HEK293 (cell line): ENCODE results near the gene KIF22.

ENCODE experiments used
- CTCF ChIA-PET: fragments of 350-600 bp; formaldehyde crosslinking; extraction: SDS; loops from one replicate; lab custom pipeline; 2021; ENCODE audit warnings: antibody characterized with exemption; lab: Yijun Ruan, JAX
- POLR2A ChIA-PET: fragments of 300-600 bp; formaldehyde crosslinking; extraction: SDS; loops from one replicate; lab custom pipeline; 2020; ENCODE audit warnings: antibody characterized with exemption, inconsistent platforms; lab: Yijun Ruan, JAX
- H3K27ac ChIP-seq: fragments of 200-500 bp; sonication (Bioruptor generic); 2 replicates; pipeline ENCODE4 v1.5.1; 2014; ENCODE audit warnings: low read depth, low read length, control low read depth, inconsistent platforms; ENCODE audit errors: extremely low read depth
- H3K36me3 ChIP-seq, 2 experiments: fragments of 200-500 bp in 1 of 2; sonication (Bioruptor generic) in 1 of 2; 1 replicate in 1 of 2; 2 replicates in 1 of 2; pipeline ENCODE4 v1.5.1; 2014 to 2017; ENCODE audit warnings: inconsistent platforms in 2 of 2, low read length in 2 of 2; ENCODE audit not compliant: control insufficient read depth in 2 of 2, insufficient read depth in 1 of 2
- H3K4me1 ChIP-seq: fragments of 200-500 bp; sonication (Bioruptor generic); 2 replicates; pipeline ENCODE4 v1.5.1; 2014; ENCODE audit warnings: mild to moderate bottlenecking, low read length, inconsistent platforms; ENCODE audit not compliant: control insufficient read depth, insufficient read depth
- H3K4me3 ChIP-seq: 2 replicates; pipeline ENCODE4 v1.5.1; 2011; ENCODE audit warnings: low read depth, mild to moderate bottlenecking, control low read depth, low read length, moderate library complexity
- H3K9me3 ChIP-seq: fragments of 200-500 bp; sonication (Bioruptor generic); 2 replicates; pipeline ENCODE4 v1.5.1; 2014; ENCODE audit warnings: low read depth, low read length, inconsistent platforms; ENCODE audit not compliant: control insufficient read depth, insufficient read depth
- GLIS1 ChIP-seq: fragments of 450-650 bp; formaldehyde crosslinking; IDR thresholded peaks from 2 replicates; pipeline ENCODE4 v1.5.1; 2016; ENCODE audit warnings: missing biosample characterization, missing genetic modification characterization
- GLIS2 ChIP-seq: fragments of 450-650 bp; formaldehyde crosslinking; IDR thresholded peaks from 2 replicates; pipeline ENCODE4 v1.5.1; 2016; ENCODE audit warnings: missing biosample characterization, missing genetic modification characterization
- HOXA7 ChIP-seq: sonication (generic); formaldehyde crosslinking; IDR thresholded peaks from 2 replicates; pipeline ENCODE4 v1.8.1; 2022; ENCODE audit warnings: missing genetic modification reagents, borderline replicate concordance
- ZBTB17 ChIP-seq: fragments of 450-650 bp; formaldehyde crosslinking; IDR thresholded peaks from 2 replicates; pipeline ENCODE4 v1.5.1; 2016; ENCODE audit warnings: missing biosample characterization, missing genetic modification characterization
- ZBTB44 ChIP-seq: fragments of 450-650 bp; IDR thresholded peaks from 2 replicates; pipeline ENCODE4 v1.5.1; 2018; ENCODE audit warnings: missing biosample characterization, mild to moderate bottlenecking, missing genetic modification characterization
- ZFP41 ChIP-seq: fragments of 450-650 bp; formaldehyde crosslinking; IDR thresholded peaks from 2 replicates; pipeline ENCODE4 v1.5.1; 2016; ENCODE audit warnings: missing biosample characterization, missing genetic modification characterization, borderline replicate concordance
- ZIC2 ChIP-seq: fragments of 450-650 bp; formaldehyde crosslinking; IDR thresholded peaks from 2 replicates; pipeline ENCODE4 v1.5.1; 2016; ENCODE audit warnings: missing biosample characterization, missing genetic modification characterization
- ZNF335 ChIP-seq: fragments of 450-650 bp; formaldehyde crosslinking; conservative IDR thresholded peaks from 2 replicates; pipeline ENCODE4 v1.5.1; 2016; ENCODE audit warnings: missing biosample characterization, missing genetic modification characterization
- ZNF341 ChIP-seq: fragments of 450-650 bp; formaldehyde crosslinking; IDR thresholded peaks from 2 replicates; pipeline ENCODE4; 2016; ENCODE audit warnings: low read depth, missing biosample characterization, missing genetic modification characterization
- ZNF510 ChIP-seq: fragments of 450-650 bp; formaldehyde crosslinking; IDR thresholded peaks from 2 replicates; pipeline ENCODE4 v1.5.1; 2018; ENCODE audit warnings: mild to moderate bottlenecking, missing genetic modification characterization, missing biosample characterization; ENCODE audit not compliant: insufficient replicate concordance
- ZNF560 ChIP-seq: fragments of 450-650 bp; formaldehyde crosslinking; IDR thresholded peaks from 2 replicates; pipeline ENCODE4 v1.5.1; 2017; ENCODE audit warnings: missing biosample characterization, missing genetic modification characterization, borderline replicate concordance
- ZNF585B ChIP-seq: fragments of 450-650 bp; formaldehyde crosslinking; IDR thresholded peaks from 2 replicates; pipeline ENCODE4 v1.5.1; 2016; ENCODE audit warnings: missing biosample characterization, missing genetic modification characterization
- ZNF626 ChIP-seq: fragments of 450-650 bp; sonication (Bioruptor Pico); formaldehyde crosslinking; IDR thresholded peaks from 2 replicates; pipeline ENCODE4 v1.5.1; 2018; ENCODE audit warnings: missing biosample characterization, missing genetic modification characterization, inconsistent platforms
- ZNF777 ChIP-seq: fragments of 450-650 bp; formaldehyde crosslinking; IDR thresholded peaks from 2 replicates; pipeline ENCODE4 v1.5.1; 2017; ENCODE audit warnings: missing biosample characterization, missing genetic modification characterization, borderline replicate concordance
- TF ChIP-seq, protein P1 (sequence below): fragments of 450-650 bp; formaldehyde crosslinking; IDR thresholded peaks from 2 replicates; pipeline ENCODE4 v1.5.1; 2017; ENCODE audit warnings: missing biosample characterization, missing genetic modification characterization

Gene KIF22

GRCh38 chr16:29825145-29826044 lies 34.8 kb downstream of the KIF22 start:
- H3K27ac ChIP-seq: no peak overlapping the region

DNA sequence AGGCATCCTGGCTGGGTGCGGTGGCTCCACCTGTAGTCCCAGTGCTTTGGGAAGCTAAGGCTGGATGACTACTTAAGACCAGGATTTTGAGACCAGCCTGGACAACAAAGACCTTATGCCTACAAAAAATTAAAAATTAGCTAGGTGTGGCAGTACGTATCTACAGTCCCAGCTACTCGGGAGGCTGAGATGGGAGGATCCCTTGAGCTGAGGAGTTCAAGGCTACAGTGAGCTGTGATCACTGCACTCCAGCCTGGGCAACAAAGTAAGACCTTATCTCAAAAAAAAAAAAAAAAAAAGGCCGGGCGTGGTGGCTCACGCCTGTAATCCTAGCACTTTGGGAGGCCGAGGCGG lies 35.8 kb downstream of the KIF22 start:
- Histone ChIP-seq H3K9me3 (no peaks in the 10 kb centered on the region), H3K4me3 (no peak overlapping the region), H3K4me1 (no peaks in the 10 kb centered on the region), H3K27ac (no peak overlapping the region), H3K36me3 (no peaks in the 10 kb centered on the region; a peak in 1 of 3 replicates)
- CTCF ChIA-PET: interaction anchor here (0.6 to 6.1 kb wide), 6 partner anchors 10 to 249 kb away, joined by 3 to 36 read pairs (median 3); partner anchors contain the start of genes PAGR1, PPP4C and PRRT2
- TF ChIP-seq ZNF585B (tag by site-specific recombination) (no peak), ZBTB17 (no peak), HOXA7 (CRISPR knock-in tag) (no peak)
- POLR2A ChIA-PET: interaction anchor here (0.8 to 1.7 kb wide), 4 partner anchors 10 to 22 kb away, joined by 3 to 8 read pairs (median 4); partner anchors contain the start of genes PAGR1 and PRRT2

More at GRCh38 chr16:29825145-29826044, 34.8 kb downstream of the KIF22 start:
- CTCF ChIA-PET: interaction anchor here (0.6 to 6.1 kb wide), 5 partner anchors 9 to 207 kb away, joined by 3 to 36 read pairs (median 3); partner anchors contain the start of gene PAGR1
- 0 out of 2 replicates have a peak, but pooled peaks cover 2% of the 10 kb centered on the region for H3K4me1 ChIP-seq
- no peak overlapping the region for H3K4me3 ChIP-seq
- H3K9me3 ChIP-seq: no peaks in the 10 kb centered on the region
- peaks cover 0 to 8% of the 10 kb centered on the region in 2 experiments; a peak in 2 of 3 replicates for H3K36me3 ChIP-seq
- peak; percentile 46; the same call in 1 of the 2 replicates for TF ChIP-seq ZNF341 (tag by site-specific recombination)
- peak; percentile 40; the same call in 1 of the 2 replicates for TF ChIP-seq GLIS2 (tag by site-specific recombination)
- TF ChIP-seq GLIS1 (tag by site-specific recombination): peak; percentile 85
- TF ChIP-seq ZIC2 (tag by site-specific recombination): peak; percentile 94
- 0 out of 2 replicates have a peak, but pooled peaks have one; percentile 35 for TF ChIP-seq ZNF335 (tag by site-specific recombination)
- TF ChIP-seq ZFP41 (tag by site-specific recombination): no peak
- TF ChIP-seq, all 188 proteins: peak for 5
- POLR2A ChIA-PET: interaction anchor here (0.7 to 1.9 kb wide), 8 partner anchors 9 to 585 kb away, joined by 3 to 8 read pairs (median 4); partner anchors contain the start of genes PAGR1 and PRRT2

- Histone ChIP-seq H3K4me1 (no peaks in the 10 kb centered on the region), H3K9me3 (no peaks in the 10 kb centered on the region), H3K36me3 (peaks cover 0 to 5% of the 10 kb centered on the region in 2 experiments; a peak in 1 of 3 replicates), H3K27ac (no peak overlapping the region), H3K4me3 (no peak overlapping the region)
- TF ChIP-seq, protein P1, sequence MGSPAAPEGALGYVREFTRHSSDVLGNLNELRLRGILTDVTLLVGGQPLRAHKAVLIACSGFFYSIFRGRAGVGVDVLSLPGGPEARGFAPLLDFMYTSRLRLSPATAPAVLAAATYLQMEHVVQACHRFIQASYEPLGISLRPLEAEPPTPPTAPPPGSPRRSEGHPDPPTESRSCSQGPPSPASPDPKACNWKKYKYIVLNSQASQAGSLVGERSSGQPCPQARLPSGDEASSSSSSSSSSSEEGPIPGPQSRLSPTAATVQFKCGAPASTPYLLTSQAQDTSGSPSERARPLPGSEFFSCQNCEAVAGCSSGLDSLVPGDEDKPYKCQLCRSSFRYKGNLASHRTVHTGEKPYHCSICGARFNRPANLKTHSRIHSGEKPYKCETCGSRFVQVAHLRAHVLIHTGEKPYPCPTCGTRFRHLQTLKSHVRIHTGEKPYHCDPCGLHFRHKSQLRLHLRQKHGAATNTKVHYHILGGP (tag by site-specific recombination): no peak
- TF ChIP-seq ZNF626 (tag by site-specific recombination): no peak
- TF ChIP-seq ZNF777 (tag by site-specific recombination): no peak
- TF ChIP-seq ZNF560: no peak
- TF ChIP-seq ZBTB44: no peak
- no peak for TF ChIP-seq ZNF510 (tag by site-specific recombination)
- POLR2A ChIA-PET: no interaction called here
- CTCF ChIA-PET: no interaction called here
Observed at GRCh38 chr16:29830774-29831173, 40.2 kb downstream of the KIF22 start.
